Head of caudate nucleus (tissue), 42 donors: ENCODE results near the gene HOXB7.

Experiments
- DNase-seq, 42 donors: peaks; one replicate each; pipeline versions ENCODE4 v3.0.0 to v3.0.0-alpha.2; 2020 to 2021; ENCODE audit warnings: mixed read lengths in 7 of 42
- intact Hi-C: fragments of 100-400 bp; cut with DNase I; formaldehyde crosslinking; loops from one replicate; pipeline ENCODE4 v1.15.0; 2022

The HOXB7 gene

GRCh38 chr17:48563867-48564187 lies 47.0 kb downstream of the HOXB7 start:
- intact Hi-C loops, result no loop called here
- no peak for DNase-seq

- DNase-seq, result no peak
- intact Hi-C loops, result no loop called here
Measured at GRCh38 chr17:48563385-48563838, 47.4 kb downstream of the HOXB7 start.

GRCh38 chr17:48562934-48563333 lies 47.9 kb downstream of the HOXB7 start:
- intact Hi-C loops, result no loop called here
- DNase-seq, result no peak

- no peak for DNase-seq
- intact Hi-C loops, result no loop called here
Measured at GRCh38 chr17:48561884-48562810, 48.7 kb downstream of the HOXB7 start.

- intact Hi-C loops, result no loop called here
- DNase-seq, result no peak
Measured at GRCh38 chr17:48559840-48560817, 50.7 kb downstream of the HOXB7 start.

GRCh38 chr17:48559122-48559839 lies 51.5 kb downstream of the HOXB7 start:
- no peak for DNase-seq
- intact Hi-C loops, result no loop called here

- intact Hi-C loops, result no loop called here
Measured at GRCh38 chr17:48558831-48559121, 52.0 kb downstream of the HOXB7 start.

GRCh38 chr17:48558057-48558830 lies 52.6 kb downstream of the HOXB7 start:
- DNase-seq, result no peak
- intact Hi-C loops, result no loop called here

More at GRCh38 chr17:48558831-48559121, 52.0 kb downstream of the HOXB7 start:
- no peak for DNase-seq
